ENCODE data around the gene EIF3C.
"Not testable (repeated sequence)": the region's sequence is repeated elsewhere in the genome, so short reads cannot be mapped to it uniquely, and the experiment has no call there.

Gene EIF3C

GRCh38 chr16:28722852-28723650 is 11.8 kb downstream of the EIF3C start:
- not testable (repeated sequence) for H3K4me3 ChIP-seq (ENCODE audit: low read length); H3K4me1 ChIP-seq (ENCODE audit: control insufficient read depth, insufficient read depth, low read length); H3K27ac ChIP-seq (ENCODE audit: low read depth, low read length); H3K9ac ChIP-seq (ENCODE audit: low read length); H3K36me3 ChIP-seq (ENCODE audit: control insufficient read depth, insufficient read depth, low read length); H3K27me3 ChIP-seq (ENCODE audit: control insufficient read depth, insufficient read depth, low read length)

- H3K36me3 ChIP-seq (ENCODE audit: control insufficient read depth, insufficient read depth, low read length); H3K9ac ChIP-seq (ENCODE audit: low read length); H3K4me1 ChIP-seq (ENCODE audit: control insufficient read depth, insufficient read depth, low read length); H3K27ac ChIP-seq (ENCODE audit: low read depth, low read length); H3K4me3 ChIP-seq (ENCODE audit: low read length); H3K27me3 ChIP-seq (ENCODE audit: control insufficient read depth, insufficient read depth, low read length): not testable (repeated sequence)
Measured at GRCh38 chr16:28731253-28731652, 20.0 kb downstream of the EIF3C start.

DNA sequence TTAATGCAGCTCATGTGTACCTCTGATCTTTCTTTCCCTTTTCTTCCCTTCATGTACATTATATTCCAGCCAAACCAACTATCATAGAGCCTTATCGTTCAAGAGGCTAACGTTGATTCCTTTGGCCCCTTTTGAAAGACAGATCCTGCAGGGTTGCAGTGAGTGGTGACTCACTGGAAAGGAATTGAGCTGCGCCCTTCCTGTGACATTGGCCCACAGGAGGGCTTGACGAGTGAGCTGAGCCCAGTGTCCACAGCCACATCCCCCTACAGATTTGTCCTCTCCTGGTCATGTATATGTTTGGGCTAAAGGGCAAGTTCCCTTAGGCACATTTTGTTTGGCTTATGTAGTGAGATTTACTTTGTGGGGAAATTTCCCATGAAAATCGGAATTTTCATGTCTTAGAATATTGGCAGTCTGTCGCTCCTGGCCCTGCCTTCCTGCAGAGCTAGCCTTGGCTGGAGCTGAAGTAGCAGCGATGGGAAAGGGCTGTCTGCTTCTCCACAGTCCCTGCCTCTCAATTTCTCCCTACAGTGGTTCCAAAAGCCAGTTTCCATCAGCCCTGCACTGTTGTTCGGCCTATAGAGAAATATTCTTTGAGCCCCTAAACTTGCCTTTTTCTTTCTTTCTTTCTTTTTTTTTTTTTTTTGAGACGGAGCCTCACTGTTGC is 21.3 kb downstream of the EIF3C start:
- not testable (repeated sequence) for H3K4me3 ChIP-seq (ENCODE audit: low read length); H3K27ac ChIP-seq (ENCODE audit: low read depth, low read length); H3K4me1 ChIP-seq (ENCODE audit: control insufficient read depth, insufficient read depth, low read length); H3K36me3 ChIP-seq (ENCODE audit: control insufficient read depth, insufficient read depth, low read length); H3K9ac ChIP-seq (ENCODE audit: low read length); H3K27me3 ChIP-seq (ENCODE audit: control insufficient read depth, insufficient read depth, low read length)

- H3K36me3 ChIP-seq (ENCODE audit: control insufficient read depth, insufficient read depth, low read length); H3K27me3 ChIP-seq (ENCODE audit: control insufficient read depth, insufficient read depth, low read length); H3K4me1 ChIP-seq (ENCODE audit: control insufficient read depth, insufficient read depth, low read length); H3K9ac ChIP-seq (ENCODE audit: low read length); H3K4me3 ChIP-seq (ENCODE audit: low read length); H3K27ac ChIP-seq (ENCODE audit: low read depth, low read length): not testable (repeated sequence)
Measured at GRCh38 chr16:28739787-28740186, 28.5 kb downstream of the EIF3C start.

DNA sequence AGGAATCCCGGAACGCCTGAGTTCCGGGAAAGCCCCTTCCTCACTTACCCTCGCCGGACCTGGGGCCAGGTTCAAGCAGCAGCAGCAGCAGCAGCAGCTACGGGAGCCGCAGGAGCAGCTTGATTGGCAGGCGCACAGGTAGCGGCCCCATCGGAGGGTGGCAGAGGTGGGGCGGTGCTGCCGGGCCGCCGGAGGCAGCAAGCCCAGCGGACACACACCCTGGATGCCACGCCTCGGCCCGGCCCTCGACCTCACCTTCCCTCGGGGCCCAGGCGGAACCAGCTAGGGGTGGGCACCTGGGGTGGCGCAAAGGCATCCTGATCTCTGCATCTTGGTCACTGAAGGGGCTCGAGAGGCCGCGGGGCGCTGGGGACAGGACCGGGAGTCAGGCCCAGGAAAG is 29.4 kb downstream of the EIF3C start:
- H3K27me3 ChIP-seq (ENCODE audit: control insufficient read depth, insufficient read depth, low read length); H3K27ac ChIP-seq (ENCODE audit: low read depth, low read length); H3K36me3 ChIP-seq (ENCODE audit: control insufficient read depth, insufficient read depth, low read length): not testable (repeated sequence)

GRCh38 chr16:28741295-28741694 is 30.0 kb downstream of the EIF3C start:
- not testable (repeated sequence) for H3K36me3 ChIP-seq (ENCODE audit: control insufficient read depth, insufficient read depth, low read length); H3K27me3 ChIP-seq (ENCODE audit: control insufficient read depth, insufficient read depth, low read length); H3K4me1 ChIP-seq (ENCODE audit: control insufficient read depth, insufficient read depth, low read length)

More for the DNA sequence above, 29.4 kb downstream of the EIF3C start:
- not testable (repeated sequence) for H3K9ac ChIP-seq (ENCODE audit: low read length); H3K4me3 ChIP-seq (ENCODE audit: low read length); H3K4me1 ChIP-seq (ENCODE audit: control insufficient read depth, insufficient read depth, low read length)

GRCh38 chr16:28746618-28747350 is 35.5 kb downstream of the EIF3C start:
- not testable (repeated sequence) for H3K27me3 ChIP-seq (ENCODE audit: control insufficient read depth, insufficient read depth, low read length); H3K9ac ChIP-seq (ENCODE audit: low read length); H3K27ac ChIP-seq (ENCODE audit: low read depth, low read length); H3K4me1 ChIP-seq (ENCODE audit: control insufficient read depth, insufficient read depth, low read length); H3K4me3 ChIP-seq (ENCODE audit: low read length); H3K36me3 ChIP-seq (ENCODE audit: control insufficient read depth, insufficient read depth, low read length)

More at GRCh38 chr16:28741295-28741694, 30.0 kb downstream of the EIF3C start:
- not testable (repeated sequence) for H3K9ac ChIP-seq (ENCODE audit: low read length); H3K4me3 ChIP-seq (ENCODE audit: low read length); H3K27ac ChIP-seq (ENCODE audit: low read depth, low read length)

DNA sequence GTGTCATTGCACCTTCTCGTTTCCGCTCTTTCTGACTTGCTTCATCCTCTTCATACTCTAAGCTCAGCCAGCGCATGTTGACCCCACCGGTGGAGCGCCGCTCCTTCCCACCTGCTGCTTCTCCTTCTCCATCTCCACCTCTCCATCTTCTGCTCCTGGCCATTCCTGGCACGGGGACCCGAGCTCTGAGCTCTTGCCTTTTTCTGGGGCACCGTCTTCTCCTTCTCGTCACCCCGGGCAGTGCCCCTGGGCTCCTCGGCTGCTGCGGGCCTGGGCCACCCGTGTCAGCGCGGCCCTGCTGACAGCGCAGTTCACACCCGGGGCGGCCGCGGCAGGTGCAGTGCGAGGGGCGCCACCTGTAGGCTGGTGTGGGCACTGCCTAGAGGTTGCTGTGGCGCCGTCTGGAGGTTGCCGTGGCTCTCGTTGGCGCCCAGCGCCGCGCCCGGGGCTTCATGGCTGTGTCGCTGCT is 38.8 kb downstream of the EIF3C start:
- not testable (repeated sequence) for H3K4me3 ChIP-seq (ENCODE audit: low read length); H3K4me1 ChIP-seq (ENCODE audit: control insufficient read depth, insufficient read depth, low read length); H3K9ac ChIP-seq (ENCODE audit: low read length); H3K36me3 ChIP-seq (ENCODE audit: control insufficient read depth, insufficient read depth, low read length); H3K27me3 ChIP-seq (ENCODE audit: control insufficient read depth, insufficient read depth, low read length); H3K27ac ChIP-seq (ENCODE audit: low read depth, low read length)

DNA sequence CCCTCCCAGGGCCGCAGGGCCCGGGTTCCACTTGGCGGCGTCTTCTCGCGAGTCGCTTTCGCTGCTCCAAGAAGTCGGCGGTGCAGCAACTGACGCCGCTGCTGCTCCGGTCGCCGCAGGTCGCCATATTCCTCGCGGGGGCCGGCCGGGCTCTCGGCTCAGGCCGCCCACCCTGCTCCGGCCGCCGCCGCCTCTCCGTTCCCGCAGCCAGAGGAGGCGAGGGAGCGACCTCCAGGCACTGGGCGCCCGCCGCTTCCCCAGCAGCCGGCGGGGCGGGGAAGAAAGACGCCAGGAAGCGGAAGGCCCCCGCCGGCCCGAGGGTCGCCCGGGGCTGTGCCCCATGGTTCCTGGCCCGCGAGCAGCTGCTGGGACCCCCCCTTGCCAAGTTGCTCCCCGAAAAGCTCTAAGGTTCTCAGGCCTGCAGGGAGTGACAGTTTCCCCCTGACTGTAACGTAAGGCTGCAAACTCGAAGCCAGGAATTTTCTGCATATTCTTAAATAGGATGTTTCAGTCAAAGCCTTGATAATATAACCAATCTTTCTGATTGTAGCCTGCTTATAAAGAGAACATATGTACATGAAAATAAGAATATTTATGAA is 39.3 kb downstream of the EIF3C start:
- H3K36me3 ChIP-seq (ENCODE audit: control insufficient read depth, insufficient read depth, low read length); H3K27ac ChIP-seq (ENCODE audit: low read depth, low read length); H3K4me1 ChIP-seq (ENCODE audit: control insufficient read depth, insufficient read depth, low read length); H3K4me3 ChIP-seq (ENCODE audit: low read length); H3K9ac ChIP-seq (ENCODE audit: low read length); H3K27me3 ChIP-seq (ENCODE audit: control insufficient read depth, insufficient read depth, low read length): not testable (repeated sequence)

DNA sequence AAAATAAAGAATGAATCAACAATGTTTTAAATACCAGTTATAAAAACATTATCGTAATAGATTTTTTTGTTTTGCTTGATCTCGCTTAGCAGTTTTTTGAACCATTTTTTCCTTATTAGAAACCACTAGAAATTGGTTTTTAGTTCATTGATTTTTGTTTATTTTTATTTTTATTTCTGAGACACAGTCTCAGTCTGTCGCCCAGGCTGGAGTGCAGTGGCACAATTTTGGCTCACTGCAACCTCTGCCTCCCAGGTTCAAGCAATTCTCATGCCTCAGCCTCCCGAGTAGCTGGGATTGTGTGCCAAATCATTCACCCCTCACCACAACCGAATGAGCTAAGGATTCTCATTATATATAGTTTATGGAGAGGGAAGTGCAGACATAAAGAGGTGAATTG is 40.2 kb downstream of the EIF3C start, which contains the start of gene NPIPB9:
Gene NPIPB9, plus strand, starts transcription at position 301 of the 400 bp plus-strand sequence.
- H3K4me1 ChIP-seq (ENCODE audit: control insufficient read depth, insufficient read depth, low read length); H3K27ac ChIP-seq (ENCODE audit: low read depth, low read length); H3K9ac ChIP-seq (ENCODE audit: low read length); H3K36me3 ChIP-seq (ENCODE audit: control insufficient read depth, insufficient read depth, low read length); H3K27me3 ChIP-seq (ENCODE audit: control insufficient read depth, insufficient read depth, low read length); H3K4me3 ChIP-seq (ENCODE audit: low read length): not testable (repeated sequence)

DNA sequence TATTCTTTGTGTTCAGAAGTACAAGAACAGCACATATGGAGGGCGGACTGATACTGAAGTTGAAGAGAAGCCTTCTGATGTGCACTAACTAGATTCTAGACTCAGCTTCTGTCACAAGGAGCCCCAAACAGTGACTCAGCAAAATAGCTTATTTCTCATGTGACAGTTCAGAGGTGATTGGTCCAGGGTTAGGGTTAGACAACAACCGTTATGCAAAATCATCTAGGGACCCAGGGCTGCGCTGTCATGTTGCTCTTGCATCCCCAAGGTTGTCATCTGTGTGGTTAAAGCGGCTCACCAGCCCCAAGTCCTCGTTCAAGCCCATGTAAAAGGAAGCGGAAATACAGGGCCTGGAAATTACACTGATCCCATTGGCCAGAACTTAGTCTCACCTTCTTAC is 70.4 kb downstream of the EIF3C start:
- not testable (repeated sequence) for H3K4me1 ChIP-seq (ENCODE audit: control insufficient read depth, insufficient read depth, low read length); H3K36me3 ChIP-seq (ENCODE audit: control insufficient read depth, insufficient read depth, low read length); H3K4me3 ChIP-seq (ENCODE audit: low read length); H3K9ac ChIP-seq (ENCODE audit: low read length); H3K27me3 ChIP-seq (ENCODE audit: control insufficient read depth, insufficient read depth, low read length); H3K27ac ChIP-seq (ENCODE audit: low read depth, low read length)

DNA sequence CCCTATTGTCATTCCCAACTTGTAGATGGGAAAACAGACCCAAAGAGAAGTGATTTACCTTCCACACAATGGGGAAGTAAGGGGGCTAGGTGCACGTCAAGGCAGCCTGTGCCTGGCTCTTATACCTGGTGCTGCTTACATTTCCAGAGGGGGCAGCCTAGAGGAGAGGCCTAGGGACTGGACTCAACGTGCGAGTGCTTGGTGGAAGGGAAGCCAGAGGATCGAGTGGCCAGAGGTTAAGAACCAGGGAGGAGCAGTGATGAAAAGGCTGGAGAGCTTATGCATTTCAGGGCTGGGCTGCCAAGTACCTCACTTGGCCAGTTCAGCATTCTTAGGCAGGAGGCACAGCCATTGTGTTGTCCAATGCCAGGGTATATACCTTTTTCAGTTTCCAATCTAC is 71.1 kb downstream of the EIF3C start:
- not testable (repeated sequence) for H3K4me3 ChIP-seq (ENCODE audit: low read length); H3K27me3 ChIP-seq (ENCODE audit: control insufficient read depth, insufficient read depth, low read length); H3K4me1 ChIP-seq (ENCODE audit: control insufficient read depth, insufficient read depth, low read length); H3K36me3 ChIP-seq (ENCODE audit: control insufficient read depth, insufficient read depth, low read length); H3K27ac ChIP-seq (ENCODE audit: low read depth, low read length); H3K9ac ChIP-seq (ENCODE audit: low read length)
